Transverse colon (tissue), 4 donors: Measurements from ENCODE around the gene LRP5.

ENCODE experiments used
- POLR2A ChIP-seq: fragments of 450-650 bp; IDR thresholded peaks from one replicate; pipeline ENCODE4 v1.6.1; 2016; ENCODE audit warnings: antibody characterized with exemption, mild to moderate bottlenecking, moderate library complexity
- POLR2AphosphoS5 ChIP-seq, 3 donors: sonication (generic); formaldehyde crosslinking; IDR thresholded peaks; one replicate each; pipeline ENCODE4 v1.6.1; 2016; ENCODE audit warnings: antibody characterized with exemption in 3 of 3
- TF ChIP-seq, protein P1 (sequence below), 5 experiments: fragments of 200-600 bp in 3 of 5; fragments of 450-650 bp in 2 of 5; sonication (generic) in 3 of 5; IDR thresholded peaks; 1 replicate in 2 of 5; 2 replicates in 3 of 5; pipeline ENCODE4 v1.5.1; 2016 to 2017; ENCODE audit warnings: antibody characterized with exemption in 5 of 5, inconsistent platforms in 3 of 5, mild to moderate bottlenecking in 2 of 5, moderate library complexity in 1 of 5

- TF ChIP-seq, protein P1, sequence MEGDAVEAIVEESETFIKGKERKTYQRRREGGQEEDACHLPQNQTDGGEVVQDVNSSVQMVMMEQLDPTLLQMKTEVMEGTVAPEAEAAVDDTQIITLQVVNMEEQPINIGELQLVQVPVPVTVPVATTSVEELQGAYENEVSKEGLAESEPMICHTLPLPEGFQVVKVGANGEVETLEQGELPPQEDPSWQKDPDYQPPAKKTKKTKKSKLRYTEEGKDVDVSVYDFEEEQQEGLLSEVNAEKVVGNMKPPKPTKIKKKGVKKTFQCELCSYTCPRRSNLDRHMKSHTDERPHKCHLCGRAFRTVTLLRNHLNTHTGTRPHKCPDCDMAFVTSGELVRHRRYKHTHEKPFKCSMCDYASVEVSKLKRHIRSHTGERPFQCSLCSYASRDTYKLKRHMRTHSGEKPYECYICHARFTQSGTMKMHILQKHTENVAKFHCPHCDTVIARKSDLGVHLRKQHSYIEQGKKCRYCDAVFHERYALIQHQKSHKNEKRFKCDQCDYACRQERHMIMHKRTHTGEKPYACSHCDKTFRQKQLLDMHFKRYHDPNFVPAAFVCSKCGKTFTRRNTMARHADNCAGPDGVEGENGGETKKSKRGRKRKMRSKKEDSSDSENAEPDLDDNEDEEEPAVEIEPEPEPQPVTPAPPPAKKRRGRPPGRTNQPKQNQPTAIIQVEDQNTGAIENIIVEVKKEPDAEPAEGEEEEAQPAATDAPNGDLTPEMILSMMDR (IDR thresholded peaks at IDR 0.05): no peak
- TF ChIP-seq POLR2AphosphoS5 (IDR thresholded peaks at IDR 0.05) (no peak), POLR2A (no peak)
These were observed 94.2 kb downstream of the LRP5 start for GRCh38 chr11:68406324-68407313.
